Naive B cell (primary cell): ENCODE results near the gene PACSIN3. TPM values are rescaled to one million over a fixed set of nuclear protein-coding genes. Genes with fewer than 3 reads are reported as not detected.
A peak's percentile ranks its signal among the peaks of the same experiment; 100 is the strongest.

Experiments used
- ATAC-seq, 2 donors: fragments of 150-1000 bp; cut with Tn5 transposase; 2 replicates each; pipeline ENCODE4 v1.10.0; 2021; ENCODE audit warnings: low read depth in 2 of 2, mild to moderate bottlenecking in 2 of 2, moderate library complexity in 2 of 2
- DNase-seq: peaks from one replicate; pipeline ENCODE4 v3.0.0; 2022
- H3K27ac Mint-ChIP-seq, 6 donors: one replicate each; pipeline ENCODE4 v1.8.0; 2020 to 2022; ENCODE audit warnings: mild to moderate bottlenecking in 6 of 6, mixed read lengths in 6 of 6, moderate library complexity in 5 of 6, inconsistent platforms in 2 of 6
- H3K27me3 Mint-ChIP-seq, 3 donors: one replicate each; pipeline ENCODE4 v1.8.0; 2021 to 2022; ENCODE audit warnings: mixed read lengths in 3 of 3, mild to moderate bottlenecking in 1 of 3
- H3K36me3 Mint-ChIP-seq, 2 donors: one replicate each; pipeline ENCODE4 v1.8.0; 2020 to 2022; ENCODE audit warnings: mixed read lengths in 2 of 2, inconsistent platforms in 1 of 2, mild to moderate bottlenecking in 1 of 2
- H3K4me1 Mint-ChIP-seq, 3 donors: one replicate each; pipeline ENCODE4 v1.8.0; 2020 to 2022; ENCODE audit warnings: mixed read lengths in 3 of 3, inconsistent platforms in 1 of 3, mild to moderate bottlenecking in 1 of 3, moderate library complexity in 1 of 3
- H3K4me3 Mint-ChIP-seq, 8 donors: one replicate each; pipeline ENCODE4 v1.8.0; 2020 to 2022; ENCODE audit warnings: mild to moderate bottlenecking in 8 of 8, mixed read lengths in 8 of 8, moderate library complexity in 8 of 8, inconsistent platforms in 2 of 8
- H3K9me3 Mint-ChIP-seq, 7 donors: one replicate each; pipeline ENCODE4 v1.8.0; 2020 to 2022; ENCODE audit warnings: mixed read lengths in 7 of 7, mild to moderate bottlenecking in 5 of 7, inconsistent platforms in 2 of 7, moderate library complexity in 1 of 7
- polyA plus RNA-seq, 6 donors: library from polyadenylated mRNA; unstranded; fragments of 300-500 nt; fragmentation: Illumina TruSeq; gene quantifications; one replicate each; pipeline ENCODE4 v1.2.3, GENCODE V29; 2021; ENCODE audit warnings: low read depth in 6 of 6

Gene PACSIN3
- polyA plus RNA-seq, 6 donors from 2014 or later, result 0.41 to 0.49 TPM; not detected in 4

GRCh38 chr11:47162426-47162825, 23.8 kb downstream of the PACSIN3 start:
- Mint-ChIP-seq H3K27me3 (no peaks in the 10 kb centered on the region), H3K9me3 (no peaks in the 10 kb centered on the region), H3K4me3 (no peak overlapping the region), H3K4me1 (peaks cover 0 to 11% (median 2%) of the 10 kb centered on the region in 3 donors), H3K27ac (peak overlapping the region in 1 of 6 donors; percentile 51), H3K36me3 (no peaks in the 10 kb centered on the region)
- DNase-seq, result no peak
- no peak for ATAC-seq

DNA sequence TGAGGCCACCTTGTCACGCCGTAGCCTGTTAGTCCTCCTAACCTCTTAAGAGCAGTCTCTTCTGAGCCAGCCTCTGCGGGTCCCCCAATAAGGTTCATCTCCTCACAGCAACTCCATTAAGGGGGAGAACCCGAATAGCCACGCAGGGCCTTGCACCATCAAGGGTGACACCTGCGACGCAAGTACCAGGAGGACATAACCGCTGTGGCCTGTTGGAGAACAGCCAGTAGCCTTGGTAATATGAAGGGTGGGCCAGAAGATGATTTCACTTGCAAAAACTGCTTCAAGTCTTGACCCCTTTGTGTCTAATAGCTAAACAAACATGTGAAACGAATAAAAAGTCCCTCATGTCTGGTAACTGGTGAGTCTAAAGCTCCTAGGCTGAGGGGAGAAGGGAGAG, 24.3 kb downstream of the PACSIN3 start:
- ATAC-seq (no peak), DNase-seq (no peak)
- Mint-ChIP-seq H3K4me3 (no peak overlapping the region), H3K9me3 (no peaks in the 10 kb centered on the region), H3K36me3 (no peaks in the 10 kb centered on the region), H3K27me3 (no peaks in the 10 kb centered on the region), H3K4me1 (peaks cover 0 to 11% (median 2%) of the 10 kb centered on the region in 3 donors), H3K27ac (peak overlapping the region in 2 of 6 donors; percentile 51 to 64)

GRCh38 chr11:47161134-47161854, 24.9 kb downstream of the PACSIN3 start:
- peak; percentile 54 for DNase-seq
- H3K4me1 Mint-ChIP-seq, result peaks cover 0 to 11% (median 2%) of the 10 kb centered on the region in 3 donors
- H3K27me3 Mint-ChIP-seq, result no peaks in the 10 kb centered on the region
- peak overlapping the region in 1 of 8 donors; percentile 24 for H3K4me3 Mint-ChIP-seq
- H3K9me3 Mint-ChIP-seq, result no peaks in the 10 kb centered on the region
- no peaks in the 10 kb centered on the region for H3K36me3 Mint-ChIP-seq
- peak; percentile 86 for ATAC-seq
- peak overlapping the region in 3 of 6 donors; percentile 23 to 74 (median 38) for H3K27ac Mint-ChIP-seq

- ATAC-seq, result no peak
- Mint-ChIP-seq H3K27me3 (no peaks in the 10 kb centered on the region), H3K4me1 (peaks cover 0 to 11% (median 5%) of the 10 kb centered on the region in 3 donors), H3K4me3 (peak overlapping the region in 1 of 8 donors; percentile 24), H3K9me3 (no peaks in the 10 kb centered on the region), H3K27ac (peak overlapping the region in 2 of 6 donors; percentile 38 to 74), H3K36me3 (no peaks in the 10 kb centered on the region)
- DNase-seq, result no peak
Observed at GRCh38 chr11:47160753-47161133, 25.5 kb downstream of the PACSIN3 start.

GRCh38 chr11:47158242-47158641, 28.0 kb downstream of the PACSIN3 start:
- no peaks in the 10 kb centered on the region for H3K27me3 Mint-ChIP-seq
- H3K27ac Mint-ChIP-seq, result peak overlapping the region in 1 of 6 donors; percentile 16
- no peaks in the 10 kb centered on the region for H3K36me3 Mint-ChIP-seq
- ATAC-seq (no peak), DNase-seq (no peak)
- peaks cover 11 to 26% (median 21%) of the 10 kb centered on the region in 3 donors for H3K4me1 Mint-ChIP-seq
- H3K4me3 Mint-ChIP-seq, result no peak overlapping the region
- no peaks in the 10 kb centered on the region for H3K9me3 Mint-ChIP-seq

DNA sequence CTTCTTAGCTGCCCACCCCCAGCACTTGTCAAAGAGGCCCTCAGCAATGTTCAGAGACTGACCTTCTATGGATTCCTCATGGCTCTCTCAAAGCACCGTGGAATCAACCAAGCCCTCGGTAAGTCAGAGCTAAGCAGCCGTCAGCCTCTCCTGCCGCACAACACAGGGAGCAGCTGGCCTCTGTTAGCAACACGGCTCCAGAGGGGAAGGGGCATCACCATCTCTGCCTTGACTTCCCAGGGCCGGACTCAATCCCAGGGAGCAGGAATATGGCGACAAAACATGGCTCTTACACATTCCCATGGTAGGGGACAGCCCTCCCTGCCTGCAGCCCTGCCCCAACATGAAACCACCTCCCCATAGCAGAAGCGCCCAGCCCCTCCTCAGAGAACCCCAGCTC, 28.4 kb downstream of the PACSIN3 start:
- peaks cover 16 to 31% (median 25%) of the 10 kb centered on the region in 3 donors for H3K4me1 Mint-ChIP-seq
- H3K36me3 Mint-ChIP-seq, result no peaks in the 10 kb centered on the region
- DNase-seq (no peak), ATAC-seq (no peak)
- no peaks in the 10 kb centered on the region for H3K27me3 Mint-ChIP-seq
- H3K27ac Mint-ChIP-seq, result peak overlapping the region in 1 of 6 donors; percentile 65
- H3K4me3 Mint-ChIP-seq, result no peak overlapping the region
- H3K9me3 Mint-ChIP-seq, result no peaks in the 10 kb centered on the region

GRCh38 chr11:47156951-47157350, 29.3 kb downstream of the PACSIN3 start:
- peaks cover 22 to 39% (median 31%) of the 10 kb centered on the region in 3 donors for H3K4me1 Mint-ChIP-seq
- no peak overlapping the region for H3K4me3 Mint-ChIP-seq
- no peaks in the 10 kb centered on the region for H3K9me3 Mint-ChIP-seq
- no peaks in the 10 kb centered on the region for H3K36me3 Mint-ChIP-seq
- no peak for DNase-seq
- peak overlapping the region in 1 of 6 donors; percentile 10 for H3K27ac Mint-ChIP-seq
- H3K27me3 Mint-ChIP-seq, result no peaks in the 10 kb centered on the region
- ATAC-seq, result no peak

- H3K27ac Mint-ChIP-seq, result peak overlapping the region in 1 of 6 donors; percentile 4
- no peaks in the 10 kb centered on the region for H3K27me3 Mint-ChIP-seq
- H3K4me3 Mint-ChIP-seq, result peak overlapping the region in 1 of 8 donors; percentile 47
- ATAC-seq (no peak), DNase-seq (no peak)
- no peaks in the 10 kb centered on the region for H3K9me3 Mint-ChIP-seq
- H3K4me1 Mint-ChIP-seq, result peaks cover 28 to 42% (median 31%) of the 10 kb centered on the region in 3 donors
- H3K36me3 Mint-ChIP-seq, result no peaks in the 10 kb centered on the region
Observed at GRCh38 chr11:47156333-47156732, 29.9 kb downstream of the PACSIN3 start.

GRCh38 chr11:47155879-47156278, 30.4 kb downstream of the PACSIN3 start:
- H3K4me3 Mint-ChIP-seq, result peak overlapping the region in 1 of 8 donors; percentile 72
- peaks cover 30 to 44% (median 32%) of the 10 kb centered on the region in 3 donors for H3K4me1 Mint-ChIP-seq
- no peaks in the 10 kb centered on the region for H3K27me3 Mint-ChIP-seq
- DNase-seq, result no peak
- H3K36me3 Mint-ChIP-seq, result no peaks in the 10 kb centered on the region
- no peak for ATAC-seq
- no peaks in the 10 kb centered on the region for H3K9me3 Mint-ChIP-seq
- no peak overlapping the region for H3K27ac Mint-ChIP-seq

DNA sequence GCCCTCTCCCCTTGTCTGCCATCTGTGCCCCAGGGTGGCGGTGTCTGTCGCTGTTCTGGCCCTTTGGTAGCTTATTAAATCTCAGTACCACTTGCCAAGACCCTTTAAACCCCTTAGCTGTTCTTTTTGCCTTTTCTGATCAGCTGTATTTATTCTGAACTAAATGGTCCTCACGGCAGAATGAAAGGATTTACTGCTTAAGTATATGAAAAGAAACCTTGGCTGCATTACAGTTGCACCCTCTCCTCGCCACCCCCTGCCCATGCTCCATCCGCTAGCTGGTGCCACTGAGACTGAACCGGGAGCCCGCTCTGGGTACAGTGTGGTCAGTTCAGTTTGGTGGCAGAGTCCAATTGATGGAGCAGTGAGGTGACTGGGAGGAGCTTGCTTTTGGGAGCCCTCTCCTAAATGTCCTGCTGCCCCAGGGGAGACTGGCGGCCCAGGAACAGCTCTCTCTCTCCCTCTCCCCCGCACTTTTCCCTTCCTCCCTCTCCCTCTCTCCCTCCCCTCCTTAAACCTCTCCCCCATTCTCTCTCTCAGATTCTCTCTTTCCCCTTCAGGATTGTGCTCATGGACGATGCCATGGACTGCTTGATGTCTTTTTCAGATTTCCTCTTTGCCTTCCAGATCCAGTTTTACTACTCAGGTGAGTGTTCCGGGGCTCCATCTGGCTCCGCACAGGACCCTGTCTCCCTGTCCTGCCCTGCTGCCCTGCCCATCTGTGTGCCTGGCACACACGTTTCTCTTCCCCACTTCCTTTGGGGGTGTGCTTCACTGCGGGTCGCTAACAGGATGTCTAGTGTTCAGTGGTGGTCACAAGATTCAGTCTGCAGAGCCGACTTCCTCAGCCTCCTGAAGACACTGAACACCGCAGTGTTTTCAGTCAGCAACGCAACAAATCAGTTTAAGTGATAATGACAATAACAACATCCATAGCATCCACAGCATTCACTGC, 31.3 kb downstream of the PACSIN3 start:
- Mint-ChIP-seq H3K4me1 (peaks cover 30 to 48% (median 32%) of the 10 kb centered on the region in 3 donors), H3K36me3 (no peaks in the 10 kb centered on the region), H3K27me3 (no peaks in the 10 kb centered on the region), H3K27ac (peak overlapping the region in 5 of 6 donors; percentile 31 to 89 (median 85)), H3K9me3 (no peaks in the 10 kb centered on the region), H3K4me3 (peak overlapping the region in 7 of 8 donors; percentile 39 to 89 (median 72))
- DNase-seq (peak; percentile 28), ATAC-seq (peak; percentile 75 to 77)

DNA sequence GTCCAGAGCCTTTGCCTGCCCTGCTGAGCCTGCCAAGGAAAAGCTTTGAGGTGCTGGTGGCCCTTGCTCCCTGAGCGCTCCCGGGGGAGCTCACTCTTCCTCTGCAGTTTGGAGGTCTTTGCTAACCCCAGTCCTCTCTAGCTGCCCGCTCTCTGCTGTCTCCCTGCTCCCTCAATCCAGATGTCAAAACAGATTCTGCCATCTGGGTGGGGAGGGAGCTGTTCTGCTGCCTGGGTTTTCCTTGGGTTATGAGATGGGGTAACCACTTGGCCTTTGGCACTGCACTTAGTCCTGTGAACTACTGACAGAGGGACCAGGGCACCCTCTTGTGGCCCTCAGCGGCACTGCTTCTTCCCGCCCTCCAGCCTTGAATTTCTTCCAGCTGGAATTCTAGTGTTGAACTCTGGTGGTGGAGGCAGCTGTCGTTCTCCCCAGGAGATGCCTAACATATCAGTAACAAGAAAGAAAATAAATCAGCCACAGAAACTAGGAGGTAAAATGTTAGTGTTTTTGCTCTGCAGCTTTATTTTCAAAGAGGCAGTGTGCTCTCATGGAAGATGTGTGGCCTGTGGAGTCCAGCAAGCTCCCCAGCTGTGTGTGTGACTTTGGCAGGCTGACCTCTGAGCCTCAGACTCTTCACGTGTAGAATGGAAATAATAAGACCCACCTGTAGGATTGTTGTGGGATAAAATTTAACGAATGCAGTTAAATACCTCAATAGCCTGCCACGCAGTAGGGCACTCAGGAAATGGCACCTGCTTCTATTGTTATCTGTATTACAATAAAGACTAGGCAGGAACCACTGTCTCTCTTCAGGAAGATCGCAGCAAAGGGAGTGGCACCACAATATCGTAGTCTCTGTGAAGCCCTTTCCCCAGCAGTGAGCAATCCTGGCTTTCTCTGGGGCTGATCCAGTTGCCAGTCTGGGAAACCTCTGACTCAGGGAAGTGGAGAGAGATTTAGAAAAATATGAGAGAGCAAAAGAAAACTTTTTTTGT, 33.0 kb downstream of the PACSIN3 start:
- ATAC-seq, result peak; percentile 48 to 53
- Mint-ChIP-seq H3K4me1 (peaks cover 30 to 48% (median 32%) of the 10 kb centered on the region in 3 donors), H3K36me3 (peaks cover 0 to 4% of the 10 kb centered on the region in 2 donors), H3K4me3 (peak overlapping the region in 3 of 8 donors; percentile 6 to 82 (median 13)), H3K27ac (peak overlapping the region in 5 of 6 donors; percentile 15 to 88 (median 54)), H3K9me3 (no peaks in the 10 kb centered on the region), H3K27me3 (no peaks in the 10 kb centered on the region)
- peak; percentile 45 for DNase-seq

DNA sequence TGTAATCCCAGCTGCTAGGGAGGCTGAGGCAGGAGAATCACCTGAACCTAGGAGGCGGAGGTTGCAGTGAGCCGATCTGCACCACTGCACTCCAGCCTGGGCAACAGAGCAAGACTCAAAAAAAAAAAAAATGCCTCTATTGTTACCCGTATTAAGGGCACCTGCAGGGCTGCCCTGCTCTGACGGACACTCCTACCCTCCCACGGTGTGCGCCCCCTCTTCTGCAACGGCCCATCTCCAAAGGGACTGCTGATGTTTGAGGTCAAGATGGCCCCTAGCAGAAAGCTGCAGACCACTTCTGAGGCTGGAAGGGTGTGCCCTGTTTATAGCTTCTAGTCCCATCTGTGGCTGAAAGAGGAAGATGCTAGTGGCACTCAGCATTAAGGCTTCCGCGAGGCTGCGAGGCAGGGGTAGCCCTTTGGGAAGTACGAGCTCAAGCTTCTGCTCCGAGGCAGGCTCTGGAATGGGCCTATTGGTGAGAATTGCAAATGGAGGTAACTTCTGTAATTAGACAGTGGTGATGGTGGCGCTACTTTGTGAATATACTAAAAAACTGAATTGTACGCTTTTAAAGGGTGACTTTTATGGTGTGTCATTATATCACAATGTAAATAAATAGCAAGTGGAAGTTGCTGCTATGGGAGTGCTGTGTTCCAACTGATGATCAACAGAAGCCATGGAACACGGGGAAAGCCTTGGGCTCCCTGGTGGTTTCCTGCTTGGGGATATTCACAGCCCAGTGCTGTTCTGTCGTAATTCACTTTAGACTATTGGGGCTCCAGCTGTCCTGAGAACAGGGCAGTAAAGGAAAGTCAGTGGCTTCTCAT, 33.9 kb downstream of the PACSIN3 start:
- DNase-seq (no peak), ATAC-seq (peak; percentile 56 to 62)
- Mint-ChIP-seq H3K4me1 (peaks cover 30 to 48% (median 32%) of the 10 kb centered on the region in 3 donors), H3K9me3 (no peaks in the 10 kb centered on the region), H3K27ac (peak overlapping the region in 4 of 6 donors; percentile 39 to 91 (median 75)), H3K36me3 (peaks cover 0 to 5% of the 10 kb centered on the region in 2 donors), H3K27me3 (no peaks in the 10 kb centered on the region), H3K4me3 (peak overlapping the region in 4 of 8 donors; percentile 10 to 83 (median 46))
